K562 (cell line): ENCODE results near the gene PCBP3. TPM values are rescaled to one million over a fixed set of nuclear protein-coding genes. Genes with fewer than 3 reads are reported as not detected.

Source experiments
- ATAC-seq: fragments of 200-7000 bp; cut with Tn5 transposase; 3 replicates; pipeline ENCODE4 v1.9.1; 2020; ENCODE audit warnings: moderate library complexity
- BruUV-seq: library from RNA; stranded (reverse); fragments of 400-500 nt; replicated peaks from 2 replicates; lab custom pipeline; 2021; lab: Mats Ljungman, UMichigan
- CTCF ChIA-PET: fragments of 300-600 bp; formaldehyde crosslinking; extraction: SDS; loops from one replicate; lab custom pipeline; 2021; ENCODE audit warnings: low intra/inter-chr PET ratio; lab: Yijun Ruan, JAX
- POLR2A ChIA-PET: fragments of 300-600, 350-650 bp; sonication (Branson Sonifier 250); formaldehyde crosslinking; extraction: SDS; loops from one replicate; lab custom pipeline; 2021; ENCODE audit warnings: antibody characterized with exemption, inconsistent platforms; lab: Yijun Ruan, JAX
- DNase-seq, 4 experiments: peaks; one replicate each; pipeline versions ENCODE4 v3.0.0 to v3.0.0-alpha.2; 2011 to 2018; ENCODE audit warnings: low spot score in 3 of 4, mixed read lengths in 3 of 4; ENCODE audit errors: extremely low read depth in 1 of 4
- FAIRE-seq: peaks from 2 replicates; lab custom pipeline; 2011; peaks lifted over from hg19 to GRCh38; lab: Jason Lieb, UNC
- H2AFZ ChIP-seq: 2 replicates; pipeline ENCODE4 v1.6.0; 2011; ENCODE audit warnings: low read depth, low read length, control low read depth, inconsistent platforms
- H3K27ac ChIP-seq: fragments of 200-600 bp; 3 replicates; pipeline ENCODE4 v1.8.0; 2011; ENCODE audit warnings: low read depth, mild to moderate bottlenecking, control low read depth, inconsistent platforms, low read length, moderate library complexity, mixed read lengths; ENCODE audit errors: extremely low read depth
- H3K27me3 ChIP-seq, 2 experiments: fragments of 300-600 bp in 1 of 2; 2 replicates in 1 of 2; 3 replicates in 1 of 2; pipeline versions ENCODE4 v1.6.0 to v1.8.0; 2011; ENCODE audit warnings: inconsistent platforms in 2 of 2, low read length in 2 of 2, mild to moderate bottlenecking in 1 of 2, mixed read lengths in 1 of 2, moderate library complexity in 1 of 2; ENCODE audit not compliant: control insufficient read depth in 2 of 2, insufficient read depth in 2 of 2
- H3K36me3 ChIP-seq: fragments of 300-600 bp; 3 replicates; pipeline ENCODE4 v1.8.0; 2011; ENCODE audit warnings: mild to moderate bottlenecking, low read length, inconsistent platforms; ENCODE audit not compliant: control insufficient read depth, insufficient read depth
- H3K4me1 ChIP-seq, 2 experiments: fragments of 200-600 bp in 1 of 2; replicated peaks in 1 of 2; 2 replicates in 1 of 2; 3 replicates in 1 of 2; pipeline versions ENCODE4 v1.5.1 to v1.8.0; 2011; ENCODE audit warnings: inconsistent platforms in 2 of 2, low read length in 2 of 2, mild to moderate bottlenecking in 1 of 2, mixed read lengths in 1 of 2, moderate library complexity in 1 of 2; ENCODE audit not compliant: control insufficient read depth in 2 of 2, insufficient read depth in 2 of 2
- H3K4me2 ChIP-seq: 2 replicates; pipeline ENCODE4 v1.6.1; 2011; ENCODE audit warnings: low read length, control low read depth, inconsistent platforms, mixed read lengths; ENCODE audit not compliant: insufficient read depth
- H3K4me3 ChIP-seq: fragments of 200-600 bp; sonication (generic), shearing (Covaris generic); 2 replicates; pipeline ENCODE4 v1.5.1; 2016; ENCODE audit warnings: control low read depth, inconsistent platforms
- H3K79me2 ChIP-seq: fragments of 200-600 bp; 3 replicates; pipeline ENCODE4 v1.8.0; 2011; ENCODE audit warnings: low read length, inconsistent platforms; ENCODE audit not compliant: control insufficient read depth, insufficient read depth
- H3K9ac ChIP-seq, 2 experiments: 2 replicates each; pipeline versions ENCODE4 v1.6.0 to v1.6.1; 2011; ENCODE audit warnings: low read depth in 2 of 2, low read length in 2 of 2, control low read depth in 1 of 2, inconsistent platforms in 1 of 2, mild to moderate bottlenecking in 1 of 2, mixed read lengths in 1 of 2; ENCODE audit not compliant: insufficient read depth in 1 of 2
- H3K9me1 ChIP-seq: one replicate; pipeline ENCODE4 v1.6.0; 2011; ENCODE audit warnings: inconsistent platforms, mild to moderate bottlenecking, low read length, moderate library complexity; ENCODE audit not compliant: control insufficient read depth, insufficient read depth
- H3K9me3 ChIP-seq: replicated peaks from 2 replicates; pipeline ENCODE4 v1.5.1; 2011; ENCODE audit warnings: low read depth, low read length, inconsistent platforms; ENCODE audit not compliant: control insufficient read depth, insufficient read depth
- H4K20me1 ChIP-seq: replicated peaks from 2 replicates; pipeline ENCODE4 v1.6.1; 2011; ENCODE audit warnings: low read length, inconsistent platforms, mixed read lengths; ENCODE audit not compliant: control insufficient read depth, insufficient read depth
- BACH1 ChIP-seq: fragments of 200-800 bp; sonication (Bioruptor generic); IDR thresholded peaks from 2 replicates; pipeline ENCODE4 v1.6.1; 2016; ENCODE audit warnings: missing genetic modification characterization, missing compliant biosample characterization
- C11orf30 ChIP-seq: fragments of 450-650 bp; IDR thresholded peaks from 2 replicates; pipeline ENCODE4 v1.6.1; 2016; ENCODE audit warnings: low read depth, mild to moderate bottlenecking
- CEBPB ChIP-seq: fragments of 450-650 bp; IDR thresholded peaks from 2 replicates; pipeline ENCODE4 v1.6.1; 2016; ENCODE audit warnings: missing genetic modification characterization, missing compliant biosample characterization
- CEBPG ChIP-seq, 3 experiments: fragments of 200-800 bp in 1 of 3; sonication (Bioruptor generic) in 1 of 3; sonication (generic) in 1 of 3; formaldehyde crosslinking in 1 of 3; IDR thresholded peaks in 2 of 3; conservative IDR thresholded peaks in 1 of 3; 2 replicates each; pipeline versions ENCODE4 v1.6.1 to v1.8.0; 2016 to 2022; ENCODE audit warnings: missing compliant biosample characterization in 2 of 3, missing genetic modification characterization in 2 of 3, mild to moderate bottlenecking in 1 of 3, missing genetic modification reagents in 1 of 3
- MAFF ChIP-seq: IDR thresholded peaks from 2 replicates; pipeline ENCODE4 v1.6.1; 2012; ENCODE audit warnings: low read length, improper control_type of control experiment
- NFE2 ChIP-seq: IDR thresholded peaks from 2 replicates; pipeline ENCODE4 v1.6.1; 2014; ENCODE audit warnings: antibody characterized with exemption, low read depth
- NFIC ChIP-seq: fragments of 450-650 bp; IDR thresholded peaks from 2 replicates; pipeline ENCODE4 v1.6.1; 2017; ENCODE audit warnings: mild to moderate bottlenecking, inconsistent platforms
- RHOXF2B ChIP-seq: fragments of 250-450 bp; sonication (Bioruptor Pico); conservative IDR thresholded peaks from 2 replicates; pipeline ENCODE4 v1.5.1; 2021
- ZBTB7A ChIP-seq: IDR thresholded peaks from 2 replicates; pipeline ENCODE4 v1.6.1; 2011; ENCODE audit warnings: low read depth, mild to moderate bottlenecking, low read length, moderate library complexity, borderline replicate concordance; ENCODE audit not compliant: control insufficient read depth
- ZNF316 ChIP-seq: fragments of 450-650 bp; IDR thresholded peaks from 2 replicates; pipeline ENCODE4 v1.6.1; 2016
- WGBS: fragments of 100-300 bp; shearing (Covaris generic); methylation state at CpG from one replicate; pipeline ENCODE4 v1.1.6; 2016; ENCODE audit warnings: low coverage, mixed read lengths; ENCODE audit not compliant: insufficient coverage; ENCODE audit errors: missing lambda C conversion rate; 5-methylcytosine and 5-hydroxymethylcytosine counted together
- in situ Hi-C: fragments of 300-500 bp; cut with MboI; formaldehyde crosslinking; loops from 4 replicates; pipeline ENCODE4 v1.15.0; 2018; ENCODE audit warnings: inconsistent platforms, mixed read lengths
- intact Hi-C: fragments of 100-400 bp; cut with micrococcal nuclease; formaldehyde crosslinking; loops from 2 replicates; pipeline ENCODE4 v1.14.2; 2022
- polyA plus RNA-seq, 8 experiments: library from polyadenylated mRNA; depleted of rRNA in 4 of 8; stranded (reverse) in 5 of 8; unstranded in 3 of 8; fragments of >200 nt; fragmentation: Nextera tagmentation in 2 of 8; fragmentation: Illumina TruSeq in 1 of 8; extraction: Ambion mirVana in 2 of 8; extraction: Trizol in 1 of 8; gene quantifications; 2 replicates each; pipeline versions ENCODE4 v1.2.1 to v1.2.3, GENCODE V29; 2011 to 2014; ENCODE audit warnings: inconsistent platforms in 1 of 8, missing spikeins in 1 of 8
- total RNA-seq, 7 experiments: library from RNA; depleted of rRNA in 6 of 7; stranded (reverse); fragments of >200 nt in 6 of 7; fragmentation: Illumina TruSeq in 2 of 7; extraction: Trizol in 2 of 7; gene quantifications; 2 replicates each; pipeline versions ENCODE4 v1.2.1 to v1.2.3, GENCODE V29; 2011 to 2021; ENCODE audit warnings: low replicate concordance in 1 of 7
- TF ChIP-seq, protein P1 (sequence below): sonication (generic); IDR thresholded peaks from 2 replicates; pipeline ENCODE4 v1.6.1; 2016
- TF ChIP-seq, protein P2 (sequence below): fragments of 250-450 bp; sonication (Bioruptor Pico); IDR thresholded peaks from 2 replicates; pipeline ENCODE4 v1.5.0; 2020; ENCODE audit warnings: mild to moderate bottlenecking, borderline replicate concordance

PCBP3 gene
- total and polyA plus RNA-seq, 9 of the 15 experiments (the other 6 are each of a cell fraction or from before 2014, with no cell fraction given) = 0.18 TPM; not detected in 8

DNA sequence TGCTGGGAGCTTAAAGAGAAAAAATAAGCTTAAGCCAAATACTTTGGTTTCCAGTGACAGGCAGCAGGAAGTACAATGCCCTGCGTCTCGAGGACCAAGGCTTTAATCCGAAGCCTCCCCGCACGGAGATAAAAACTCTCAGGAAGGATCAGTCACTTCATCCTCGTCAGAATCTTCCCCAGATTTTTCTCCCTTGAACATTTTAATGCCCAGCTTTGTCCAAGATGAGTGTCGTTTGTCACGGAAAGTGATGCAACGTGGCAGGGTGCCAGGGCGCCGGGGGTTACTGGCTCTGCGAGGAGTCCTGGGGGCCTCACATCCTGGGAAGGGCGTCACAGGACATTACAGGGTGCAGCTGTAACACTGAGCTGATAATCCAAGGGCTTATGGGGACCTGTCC lies 25.2 kb upstream of the PCBP3 start:
- no peak overlapping the region for H3K4me2 ChIP-seq
- ChIA-PET POLR2A (interaction anchor here (1.1 kb wide), 1 partner anchor 26 kb away, joined by 3 read pairs; no protein-coding TSS in a partner anchor), CTCF (no interaction called here)
- in situ Hi-C loops (no loop called here), intact Hi-C loops (no loop called here)
- no TSS peak for BruUV-seq
- no peaks in the 10 kb centered on the region for H3K36me3 ChIP-seq
- H3K27ac ChIP-seq = no peak overlapping the region
- H3K4me3 ChIP-seq = no peak overlapping the region
- ATAC-seq (no peak), FAIRE-seq (no peak), DNase-seq (no peak)
- H3K79me2 ChIP-seq = no peaks in the 10 kb centered on the region
- H3K27me3 ChIP-seq = peaks cover 65 to 86% of the 10 kb centered on the region in 2 experiments
- peaks cover 2 to 18% of the 10 kb centered on the region in 2 experiments; a peak in 3 of 5 replicates for H3K4me1 ChIP-seq
- WGBS = 2% methylated on average over 12 of the region's 13 CpGs
- no peak overlapping the region for H3K9ac ChIP-seq
- H3K9me3 ChIP-seq = no peaks in the 10 kb centered on the region
- no peaks in the 10 kb centered on the region for H3K9me1 ChIP-seq
- H2AFZ ChIP-seq = no peak overlapping the region
- peaks cover 18% of the 10 kb centered on the region; the same call in 1 of the 2 replicates for H4K20me1 ChIP-seq
- TF ChIP-seq CEBPG (CRISPR knock-in tag; IDR thresholded peaks at IDR 0.05) (no peak), CEBPG (tag; conservative IDR thresholded peaks at IDR 0.05 in 1 of 2, IDR thresholded peaks at IDR 0.05 in 1 of 2) (peak in 1 of 2 experiments; percentile 30; a peak in 1 of 4 replicates), NFIC (peak; percentile 52), ZBTB7A (no peak)

DNA sequence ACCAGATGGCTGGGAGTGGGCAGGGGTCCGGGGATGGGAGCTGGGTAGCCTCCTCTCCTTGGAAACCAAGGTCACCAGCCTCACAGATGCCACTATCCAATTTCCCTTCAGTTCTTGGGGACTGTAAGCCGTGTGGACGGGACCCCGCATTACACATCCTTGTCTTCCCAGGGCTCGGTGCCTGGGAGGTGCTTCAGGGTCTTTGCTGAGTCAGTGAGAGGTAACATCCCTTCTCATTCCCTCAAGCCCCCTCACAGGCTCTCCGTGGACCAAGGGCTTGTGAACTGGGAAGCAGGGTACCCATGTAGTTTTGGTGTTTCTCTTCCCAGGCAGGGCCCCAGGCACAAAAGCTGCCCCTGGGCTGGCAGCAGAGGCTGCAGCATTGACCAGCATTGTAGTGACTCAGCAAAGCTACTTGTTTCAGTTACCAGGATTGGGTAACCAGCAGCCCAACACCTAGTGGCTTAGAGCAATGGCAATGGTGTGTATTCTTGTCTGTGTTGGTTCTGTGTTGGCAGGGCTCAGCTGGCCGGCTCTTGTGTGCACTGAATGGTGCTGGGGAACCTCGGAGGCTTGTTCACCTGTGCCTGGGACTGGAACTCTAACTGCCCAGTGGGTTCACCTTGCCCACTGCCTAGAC lies 24.6 kb upstream of the PCBP3 start:
- Histone ChIP-seq H3K4me3 (no peak overlapping the region), H3K79me2 (no peaks in the 10 kb centered on the region), H3K27ac (no peak overlapping the region), H3K9me3 (no peaks in the 10 kb centered on the region), H4K20me1 (peaks cover 20% of the 10 kb centered on the region), H3K9ac (no peak overlapping the region), H3K36me3 (no peaks in the 10 kb centered on the region), H2AFZ (no peak overlapping the region), H3K27me3 (peaks cover 60 to 86% of the 10 kb centered on the region in 2 experiments), H3K9me1 (no peaks in the 10 kb centered on the region), H3K4me2 (no peak overlapping the region), H3K4me1 (peaks cover under 1 to 18% of the 10 kb centered on the region in 2 experiments; a peak in 3 of 5 replicates)
- in situ Hi-C loops (no loop called here), intact Hi-C loops (no loop called here)
- ChIA-PET POLR2A (interaction anchor here (1.8 kb wide), 1 partner anchor 19 kb away, joined by 4 read pairs; no protein-coding TSS in a partner anchor), CTCF (no interaction called here)
- DNase-seq (no peak), FAIRE-seq (peak; percentile 59), ATAC-seq (0 out of 3 replicates have a peak, but pooled peaks have one; percentile 31)
- 0% methylated on average over 8 of the region's 8 CpGs for WGBS
- no TSS peak for BruUV-seq
- TF ChIP-seq, protein P1, sequence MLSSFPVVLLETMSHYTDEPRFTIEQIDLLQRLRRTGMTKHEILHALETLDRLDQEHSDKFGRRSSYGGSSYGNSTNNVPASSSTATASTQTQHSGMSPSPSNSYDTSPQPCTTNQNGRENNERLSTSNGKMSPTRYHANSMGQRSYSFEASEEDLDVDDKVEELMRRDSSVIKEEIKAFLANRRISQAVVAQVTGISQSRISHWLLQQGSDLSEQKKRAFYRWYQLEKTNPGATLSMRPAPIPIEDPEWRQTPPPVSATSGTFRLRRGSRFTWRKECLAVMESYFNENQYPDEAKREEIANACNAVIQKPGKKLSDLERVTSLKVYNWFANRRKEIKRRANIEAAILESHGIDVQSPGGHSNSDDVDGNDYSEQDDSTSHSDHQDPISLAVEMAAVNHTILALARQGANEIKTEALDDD = peak; percentile 58
- TF ChIP-seq C11orf30 = peak; percentile 75
- TF ChIP-seq BACH1 (tag) = 0 out of 2 replicates have a peak, but pooled peaks have one; percentile 49
- peak; percentile 59 for TF ChIP-seq NFE2
- TF ChIP-seq, protein P2, sequence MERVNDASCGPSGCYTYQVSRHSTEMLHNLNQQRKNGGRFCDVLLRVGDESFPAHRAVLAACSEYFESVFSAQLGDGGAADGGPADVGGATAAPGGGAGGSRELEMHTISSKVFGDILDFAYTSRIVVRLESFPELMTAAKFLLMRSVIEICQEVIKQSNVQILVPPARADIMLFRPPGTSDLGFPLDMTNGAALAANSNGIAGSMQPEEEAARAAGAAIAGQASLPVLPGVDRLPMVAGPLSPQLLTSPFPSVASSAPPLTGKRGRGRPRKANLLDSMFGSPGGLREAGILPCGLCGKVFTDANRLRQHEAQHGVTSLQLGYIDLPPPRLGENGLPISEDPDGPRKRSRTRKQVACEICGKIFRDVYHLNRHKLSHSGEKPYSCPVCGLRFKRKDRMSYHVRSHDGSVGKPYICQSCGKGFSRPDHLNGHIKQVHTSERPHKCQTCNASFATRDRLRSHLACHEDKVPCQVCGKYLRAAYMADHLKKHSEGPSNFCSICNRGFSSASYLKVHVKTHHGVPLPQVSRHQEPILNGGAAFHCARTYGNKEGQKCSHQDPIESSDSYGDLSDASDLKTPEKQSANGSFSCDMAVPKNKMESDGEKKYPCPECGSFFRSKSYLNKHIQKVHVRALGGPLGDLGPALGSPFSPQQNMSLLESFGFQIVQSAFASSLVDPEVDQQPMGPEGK = no peak
- no peak for TF ChIP-seq RHOXF2B (CRISPR knock-in tag)
- TF ChIP-seq ZNF316 = peak; percentile 52
- TF ChIP-seq CEBPB (tag) = peak; percentile 41; the same call in 1 of the 2 replicates
- 0 out of 2 replicates have a peak, but pooled peaks have one; percentile 14 for TF ChIP-seq MAFF
